OCI-LY7 (cell line): ENCODE data around the gene MRPL28. TPM values are rescaled to one million over a fixed set of nuclear protein-coding genes. Genes with fewer than 3 reads are reported as not detected.
"Not testable (repeated sequence)": the region's sequence is repeated elsewhere in the genome, so short reads cannot be mapped to it uniquely, and the experiment has no call there.

Experiments used
- BruUV-seq: library from RNA; stranded (reverse); fragments of 400-500 nt; replicated peaks from 2 replicates; lab custom pipeline; 2021; lab: Mats Ljungman, UMichigan
- CTCF ChIA-PET: fragments of 300-600 bp; sonication (Branson Sonifier 250); formaldehyde crosslinking; loops from one replicate; lab custom pipeline; 2022; ENCODE audit warnings: antibody characterized with exemption; ENCODE audit not compliant: unreplicated experiment; lab: Charles Lee
- POLR2A ChIA-PET: fragments of 300-600 bp; sonication (Branson Sonifier 250); formaldehyde crosslinking; loops from one replicate; lab custom pipeline; 2022; ENCODE audit warnings: antibody characterized with exemption; lab: Charles Lee
- DNase-seq: peaks from one replicate; pipeline ENCODE4 v3.0.0-alpha.2; 2015; ENCODE audit warnings: low spot score
- H2AFZ ChIP-seq: fragments of 200-600 bp; sonication (generic), shearing (Covaris generic); 2 replicates; pipeline ENCODE4 v1.6.1; 2014; ENCODE audit warnings: mild to moderate bottlenecking, antibody characterized with exemption, low read length, moderate library complexity
- H3K27ac ChIP-seq: fragments of 200-600 bp; sonication (generic); 2 replicates; pipeline ENCODE4 v1.5.1; 2014; ENCODE audit warnings: mixed run types, low read depth, mild to moderate bottlenecking, moderate library complexity, low read length, inconsistent platforms; ENCODE audit not compliant: poor library complexity, severe bottlenecking
- H3K36me3 ChIP-seq: fragments of 200-600 bp; sonication (generic); 2 replicates; pipeline ENCODE4 v1.6.1; 2014; ENCODE audit warnings: mild to moderate bottlenecking, antibody characterized with exemption, low read length, moderate library complexity, mixed read lengths; ENCODE audit not compliant: insufficient read depth
- H3K4me1 ChIP-seq: fragments of 200-600 bp; sonication (generic); 2 replicates; pipeline ENCODE4 v1.5.1; 2014; ENCODE audit warnings: mild to moderate bottlenecking, low read length; ENCODE audit not compliant: insufficient read depth, poor library complexity, severe bottlenecking
- H3K4me2 ChIP-seq: fragments of 200-600 bp; sonication (generic); 2 replicates; pipeline ENCODE4 v1.6.1; 2014; ENCODE audit warnings: mild to moderate bottlenecking, low read length
- H3K4me3 ChIP-seq: fragments of 200-600 bp; sonication (generic); 2 replicates; pipeline ENCODE4 v1.5.1; 2014; ENCODE audit warnings: mild to moderate bottlenecking, low read depth, low read length; ENCODE audit not compliant: poor library complexity, severe bottlenecking
- H3K79me2 ChIP-seq: fragments of 200-600 bp; sonication (generic); 2 replicates; pipeline ENCODE4 v1.6.1; 2016; ENCODE audit warnings: low read depth, mild to moderate bottlenecking, low read length, moderate library complexity, mixed read lengths; ENCODE audit not compliant: insufficient read depth
- H3K9me2 ChIP-seq: fragments of 200-600 bp; sonication (generic); 2 replicates; pipeline ENCODE4 v1.6.1; 2016; ENCODE audit warnings: mild to moderate bottlenecking, low read length, mixed read lengths; ENCODE audit not compliant: insufficient read depth
- H3K9me3 ChIP-seq: fragments of 200-600 bp; sonication (generic); 2 replicates; pipeline ENCODE4 v1.6.1; 2014; ENCODE audit warnings: mild to moderate bottlenecking, mixed run types, low read length, mixed read lengths
- H4K20me1 ChIP-seq: fragments of 200-600 bp; sonication (generic); 2 replicates; pipeline ENCODE4 v1.6.1; 2014; ENCODE audit warnings: mild to moderate bottlenecking, antibody characterized with exemption, low read length, moderate library complexity, mixed read lengths; ENCODE audit not compliant: insufficient read depth
- CTCF ChIP-seq: fragments of 200-600 bp; sonication (generic); conservative IDR thresholded peaks from 2 replicates; pipeline ENCODE4 v1.5.1; 2014; ENCODE audit warnings: mild to moderate bottlenecking, antibody characterized with exemption, low read length, moderate library complexity, mixed read lengths
- EZH2phosphoT487 ChIP-seq: fragments of 200-600 bp; sonication (generic); IDR thresholded peaks from 2 replicates; pipeline ENCODE4 v1.6.1; 2018; ENCODE audit warnings: low read depth, borderline replicate concordance, mild to moderate bottlenecking, mixed run types, antibody characterized with exemption, low read length, moderate library complexity, mixed read lengths
- intact Hi-C: fragments of 100-400 bp; cut with micrococcal nuclease; formaldehyde crosslinking; loops from one replicate; pipeline ENCODE4 v1.10.0; 2022; ENCODE audit not compliant: unreplicated experiment
- total RNA-seq, 2 experiments: library from RNA; depleted of rRNA in 1 of 2; stranded (reverse); fragments of >200 nt in 1 of 2; shearing (Covaris generic) in 1 of 2; gene quantifications; 2 replicates each; pipeline ENCODE4 v1.2.3, GENCODE V29; 2014 to 2022

The MRPL28 gene
- total RNA-seq, 2 experiments from 2014 or later, result 84.6 to 113 TPM

GRCh38 chr16:378821-379182 is 8.5 kb upstream of the MRPL28 start:
- Histone ChIP-seq H3K4me2 (no peak overlapping the region), H3K4me1 (peaks cover 4% of the 10 kb centered on the region), H3K4me3 (no peak overlapping the region), H4K20me1 (no peaks in the 10 kb centered on the region), H2AFZ (no peak overlapping the region), H3K79me2 (no peaks in the 10 kb centered on the region), H3K36me3 (peaks cover 24% of the 10 kb centered on the region; the same call in 1 of the 2 replicates), H3K9me3 (no peaks in the 10 kb centered on the region), H3K9me2 (no peaks in the 10 kb centered on the region), H3K27ac (no peak overlapping the region)
- intact Hi-C loops, result no loop called here
- CTCF ChIA-PET, result no interaction called here
- no peak for TF ChIP-seq CTCF
- no peak for TF ChIP-seq EZH2phosphoT487
- DNase-seq, result no peak
- POLR2A ChIA-PET, result no interaction called here
- BruUV-seq, result no TSS peak

- H3K4me1 ChIP-seq, BruUV-seq, H2AFZ ChIP-seq, H3K27ac ChIP-seq, CTCF ChIA-PET, H3K9me2 ChIP-seq, H3K4me2 ChIP-seq, intact Hi-C loops, POLR2A ChIA-PET, DNase-seq, H3K4me3 ChIP-seq, H3K9me3 ChIP-seq, H3K79me2 ChIP-seq, H4K20me1 ChIP-seq: not testable (repeated sequence)
- H3K36me3 ChIP-seq, result peaks cover 30% of the 10 kb centered on the region; the same call in 1 of the 2 replicates
Measured at GRCh38 chr16:378113-378820, 7.9 kb upstream of the MRPL28 start.

- H3K27ac ChIP-seq, result no peak overlapping the region
- DNase-seq, result no peak
- ChIA-PET POLR2A (no interaction called here), CTCF (no interaction called here)
- no peaks in the 10 kb centered on the region for H3K9me3 ChIP-seq
- H2AFZ ChIP-seq, result no peak overlapping the region
- H3K79me2 ChIP-seq, result no peaks in the 10 kb centered on the region
- no peaks in the 10 kb centered on the region for H3K9me2 ChIP-seq
- H3K4me1 ChIP-seq, result no peaks in the 10 kb centered on the region
- H4K20me1 ChIP-seq, result no peaks in the 10 kb centered on the region
- peaks cover 33% of the 10 kb centered on the region; the same call in 1 of the 2 replicates for H3K36me3 ChIP-seq
- TF ChIP-seq EZH2phosphoT487 (no peak), CTCF (no peak)
- intact Hi-C loops, result no loop called here
- no peak overlapping the region for H3K4me3 ChIP-seq
- H3K4me2 ChIP-seq, result no peak overlapping the region
- no TSS peak for BruUV-seq
Measured at GRCh38 chr16:377419-377951, 7.1 kb upstream of the MRPL28 start.
